Measurements from ENCODE around the gene TSSK2.

GRCh38 chr22:19121631-19122142, 9.4 kb upstream of the TSSK2 start:
- TF ChIP-seq CTCF (IDR thresholded peaks at IDR 0.05): no peak
- TF ChIP-seq, protein P1, sequence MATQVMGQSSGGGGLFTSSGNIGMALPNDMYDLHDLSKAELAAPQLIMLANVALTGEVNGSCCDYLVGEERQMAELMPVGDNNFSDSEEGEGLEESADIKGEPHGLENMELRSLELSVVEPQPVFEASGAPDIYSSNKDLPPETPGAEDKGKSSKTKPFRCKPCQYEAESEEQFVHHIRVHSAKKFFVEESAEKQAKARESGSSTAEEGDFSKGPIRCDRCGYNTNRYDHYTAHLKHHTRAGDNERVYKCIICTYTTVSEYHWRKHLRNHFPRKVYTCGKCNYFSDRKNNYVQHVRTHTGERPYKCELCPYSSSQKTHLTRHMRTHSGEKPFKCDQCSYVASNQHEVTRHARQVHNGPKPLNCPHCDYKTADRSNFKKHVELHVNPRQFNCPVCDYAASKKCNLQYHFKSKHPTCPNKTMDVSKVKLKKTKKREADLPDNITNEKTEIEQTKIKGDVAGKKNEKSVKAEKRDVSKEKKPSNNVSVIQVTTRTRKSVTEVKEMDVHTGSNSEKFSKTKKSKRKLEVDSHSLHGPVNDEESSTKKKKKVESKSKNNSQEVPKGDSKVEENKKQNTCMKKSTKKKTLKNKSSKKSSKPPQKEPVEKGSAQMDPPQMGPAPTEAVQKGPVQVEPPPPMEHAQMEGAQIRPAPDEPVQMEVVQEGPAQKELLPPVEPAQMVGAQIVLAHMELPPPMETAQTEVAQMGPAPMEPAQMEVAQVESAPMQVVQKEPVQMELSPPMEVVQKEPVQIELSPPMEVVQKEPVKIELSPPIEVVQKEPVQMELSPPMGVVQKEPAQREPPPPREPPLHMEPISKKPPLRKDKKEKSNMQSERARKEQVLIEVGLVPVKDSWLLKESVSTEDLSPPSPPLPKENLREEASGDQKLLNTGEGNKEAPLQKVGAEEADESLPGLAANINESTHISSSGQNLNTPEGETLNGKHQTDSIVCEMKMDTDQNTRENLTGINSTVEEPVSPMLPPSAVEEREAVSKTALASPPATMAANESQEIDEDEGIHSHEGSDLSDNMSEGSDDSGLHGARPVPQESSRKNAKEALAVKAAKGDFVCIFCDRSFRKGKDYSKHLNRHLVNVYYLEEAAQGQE (IDR thresholded peaks at IDR 0.05; ENCODE audit: insufficient read depth in 1 of 2, low read depth in 2 of 2, low read length in 1 of 2): no peak
- no peak for TF ChIP-seq TCF7L2 (IDR thresholded peaks at IDR 0.05; ENCODE audit: low read depth, low read length)
- no peak for TF ChIP-seq POLR2AphosphoS5 (IDR thresholded peaks at IDR 0.05; ENCODE audit: low read depth, low read length)
